Measurements from ENCODE around the gene ACOXL.

- TF ChIP-seq EZH2 (IDR thresholded peaks at IDR 0.05; ENCODE audit: low read depth, low read length, severe bottlenecking): no peak
- TF ChIP-seq SIN3A (conservative IDR thresholded peaks at IDR 0.05 in 1 of 2, IDR thresholded peaks at IDR 0.05 in 1 of 2; ENCODE audit: low read depth in 1 of 2, low read length in 2 of 2): no peak
- TF ChIP-seq CTCF (IDR thresholded peaks at IDR 0.05; ENCODE audit: control extremely low read depth in 1 of 3, insufficient read depth in 1 of 3, low read depth in 1 of 3, low read length in 3 of 3): no peak
- no peak for TF ChIP-seq TBP (IDR thresholded peaks at IDR 0.05; ENCODE audit: low read depth, low read length)
- TF ChIP-seq RXRA (IDR thresholded peaks at IDR 0.05; ENCODE audit: insufficient read depth, low read depth, low read length): no peak
- no peak for TF ChIP-seq ZNF274 (IDR thresholded peaks at IDR 0.05; ENCODE audit: borderline replicate concordance, extremely low read depth, low read length)
- no peak for TF ChIP-seq POLR2A (IDR thresholded peaks at IDR 0.05; ENCODE audit: control extremely low read depth in 1 of 2, low read depth in 2 of 2, low read length in 2 of 2)
- TF ChIP-seq TEAD4 (IDR thresholded peaks at IDR 0.05; ENCODE audit: low read depth, low read length): no peak
- TF ChIP-seq RFX5 (IDR thresholded peaks at IDR 0.05; ENCODE audit: borderline replicate concordance, low read depth, low read length): no peak
- TF ChIP-seq NRF1 (IDR thresholded peaks at IDR 0.05; ENCODE audit: low read depth, low read length): no peak
- TF ChIP-seq GABPA (IDR thresholded peaks at IDR 0.05; ENCODE audit: borderline replicate concordance, insufficient read depth, low read length): no peak
- TF ChIP-seq SP1 (IDR thresholded peaks at IDR 0.05; ENCODE audit: low read depth, low read length): no peak
- TF ChIP-seq MAX (IDR thresholded peaks at IDR 0.05): no peak
- TF ChIP-seq CHD2 (IDR thresholded peaks at IDR 0.05; ENCODE audit: low read length): no peak
These were observed 126.8 kb downstream of the ACOXL start for GRCh38 chr2:110858993-110859701.
